ENCODE data around the gene TCFL5. TPM values are rescaled to one million over a fixed set of nuclear protein-coding genes. Genes with fewer than 3 reads are reported as not detected.

TCFL5 gene
- total RNA-seq: 15.4 and 18.4 TPM in 2 replicates

DNA sequence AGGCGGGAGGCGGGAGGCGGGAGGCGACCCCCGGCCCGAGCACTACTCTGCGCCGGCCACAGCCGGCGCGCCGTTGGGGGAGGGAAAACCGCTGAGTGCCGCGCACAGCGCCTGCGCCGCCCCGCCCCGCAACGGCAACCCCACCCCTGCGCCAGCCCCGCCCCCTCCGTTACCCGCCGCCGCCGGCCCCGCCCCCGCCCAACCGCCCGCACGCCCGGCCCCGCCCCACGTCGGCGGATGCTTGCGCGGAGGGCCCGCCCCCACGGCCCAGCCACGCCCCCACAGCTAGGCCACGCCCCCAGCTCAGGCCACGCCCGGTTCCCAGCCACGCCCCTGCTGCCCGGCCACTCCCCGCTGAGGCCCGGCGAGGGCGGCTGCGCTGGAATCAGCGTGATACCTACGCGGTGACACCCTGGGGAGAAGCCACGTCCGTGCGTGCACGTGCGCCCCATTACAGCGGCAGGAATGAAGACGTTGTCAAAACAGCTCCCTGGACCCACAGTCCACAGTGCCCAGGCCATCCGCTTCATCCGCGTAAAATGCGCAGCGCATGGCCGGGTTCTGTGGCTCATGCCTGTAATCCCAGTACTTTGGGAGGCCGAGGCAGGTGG, at the start of gene TCFL5:
TCFL5 (minus strand) TSS at position 97 of the 611 bp plus-strand sequence. CDS start 152 bp downstream, outside the sequence.

GRCh38 chr20:62816884-62817873, 44.4 kb downstream of the TCFL5 start, which contains the start of gene COL9A3:
TSS of gene COL9A3 (plus strand) at chr20:62817050. CDS start at chr20:62817065, 15 bp downstream.

DNA sequence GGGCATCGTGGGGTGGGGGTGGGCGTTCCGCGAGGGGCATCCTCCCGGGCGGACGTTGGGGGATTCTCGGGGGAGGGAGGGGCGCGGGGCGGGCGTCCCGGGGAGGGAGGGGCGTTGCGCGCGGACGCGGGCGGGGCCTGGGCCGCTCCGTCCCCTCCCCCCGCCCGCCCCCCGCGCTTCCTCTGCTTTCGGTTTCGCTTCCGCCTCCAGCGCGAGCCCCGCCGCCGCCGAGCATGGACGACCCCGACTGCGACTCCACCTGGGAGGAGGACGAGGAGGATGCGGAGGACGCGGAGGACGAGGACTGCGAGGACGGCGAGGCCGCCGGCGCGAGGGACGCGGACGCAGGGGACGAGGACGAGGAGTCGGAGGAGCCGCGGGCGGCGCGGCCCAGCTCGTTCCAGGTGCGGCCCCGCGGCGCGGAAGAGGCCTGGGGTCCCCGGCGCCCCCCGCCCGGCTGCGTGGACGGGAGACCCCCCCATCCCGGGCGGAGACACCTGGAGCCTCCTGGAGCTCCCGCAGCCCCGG, 56.9 kb downstream of the TCFL5 start, which contains the start of gene OGFR:
OGFR (plus strand) TSS at position 209 of the 528 bp plus-strand sequence; CDS start at position 234, 25 bp downstream.

Small RNA genes within 50 kb of the gene (small RNA-seq; reads per million reads assigned to genes)
- not detected for gene DPH3P1

Other genes starting within 250 kb of the TCFL5 start
- gene SLCO4A1, start 219.3 kb downstream of the TCFL5 start, total RNA-seq: 0.73 and 7.2 TPM in 2 replicates
- 0.37 and 13.1 TPM in 2 replicates for gene NTSR1, start 153.0 kb downstream of the TCFL5 start, total RNA-seq
- gene MRGBP, start 65.3 kb downstream of the TCFL5 start, total RNA-seq: 14.7 and 23.9 TPM in 2 replicates
- 34.2 and 42.2 TPM in 2 replicates for gene OGFR, start 57.0 kb downstream of the TCFL5 start, total RNA-seq
- gene COL9A3, start 44.8 kb downstream of the TCFL5 start, total RNA-seq: 0.73 and 0.98 TPM in 2 replicates
- gene DIDO1, start 64.7 kb upstream of the TCFL5 start, total RNA-seq: 29.8 and 47.1 TPM in 2 replicates
- 29.5 and 29.8 TPM in 2 replicates for gene GID8, start 76.3 kb upstream of the TCFL5 start, total RNA-seq
- 8.5 and 13.3 TPM in 2 replicates for gene SLC17A9, start 90.9 kb upstream of the TCFL5 start, total RNA-seq
- gene BHLHE23, start 145.1 kb upstream of the TCFL5 start, total RNA-seq: not detected in 2 replicates

Data from subcutaneous preadipocyte (primary cell).